ENCODE data around the gene KLHL14.

Gene KLHL14

GRCh38 chr18:32717126-32717525 is 55.7 kb downstream of the KLHL14 start:
- TF ChIP-seq SUZ12 (IDR thresholded peaks at IDR 0.05; ENCODE audit: extremely low read depth, insufficient read depth, insufficient read length) (no peak), YY1 (IDR thresholded peaks at IDR 0.05; ENCODE audit: insufficient read depth, insufficient read length) (no peak), ZNF274 (IDR thresholded peaks at IDR 0.05; ENCODE audit: low read depth, low read length) (no peak)
- H3K9me3 ChIP-seq (ENCODE audit: insufficient read depth, low read length), result no peaks in the 10 kb centered on the region
- H3K9ac ChIP-seq (ENCODE audit: insufficient read length, low read depth), result no peak overlapping the region
- H3K27me3 ChIP-seq (ENCODE audit: insufficient read depth, insufficient read length), result no peaks in the 10 kb centered on the region
- H3K36me3 ChIP-seq (ENCODE audit: insufficient read depth, insufficient read length, low read length), result no peaks in the 10 kb centered on the region
- H3K4me1 ChIP-seq (ENCODE audit: insufficient read depth, insufficient read length), result no peaks in the 10 kb centered on the region
- no peak for DNase-seq (ENCODE audit: low read depth, low spot score)
- no peak overlapping the region for H3K4me3 ChIP-seq (ENCODE audit: insufficient read length, low read depth)

DNA sequence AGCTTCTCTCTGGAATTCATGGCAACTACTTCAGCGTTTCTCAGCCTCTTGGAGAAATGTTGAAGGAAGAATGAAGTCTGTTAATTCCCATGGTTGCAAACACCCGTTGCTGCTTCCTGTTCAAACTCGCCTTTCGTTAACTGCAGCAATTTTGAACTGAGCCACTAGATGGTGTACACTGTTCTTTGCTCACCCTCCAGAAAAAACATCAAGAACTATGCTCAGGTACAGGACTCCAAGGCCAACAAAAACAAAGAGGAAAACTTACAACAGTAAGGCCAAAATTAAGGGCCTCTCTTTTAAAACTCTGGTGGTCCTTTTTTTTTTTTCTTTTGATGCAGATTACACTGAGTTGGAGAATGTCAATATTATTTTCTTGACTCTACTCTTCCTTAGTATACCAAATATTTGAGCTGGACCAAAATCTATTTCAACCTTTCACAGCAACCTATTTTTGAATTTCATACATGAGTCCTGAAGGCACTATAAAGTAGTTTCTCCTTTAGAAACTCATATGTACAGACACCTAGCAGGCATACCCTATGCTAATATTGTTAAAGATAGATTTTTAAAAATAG is 58.2 kb downstream of the KLHL14 start:
- peak; percentile 73 for DNase-seq (ENCODE audit: low read depth, low spot score)
- TF ChIP-seq SUZ12 (IDR thresholded peaks at IDR 0.05; ENCODE audit: extremely low read depth, insufficient read depth, insufficient read length), result no peak
- TF ChIP-seq YY1 (IDR thresholded peaks at IDR 0.05; ENCODE audit: insufficient read depth, insufficient read length), result no peak
- TF ChIP-seq ZNF274 (IDR thresholded peaks at IDR 0.05; ENCODE audit: low read depth, low read length), result no peak
- no peak overlapping the region for H3K9ac ChIP-seq (ENCODE audit: insufficient read length, low read depth)
- H3K27me3 ChIP-seq (ENCODE audit: insufficient read depth, insufficient read length), result no peaks in the 10 kb centered on the region
- H3K4me1 ChIP-seq (ENCODE audit: insufficient read depth, insufficient read length), result no peaks in the 10 kb centered on the region
- no peaks in the 10 kb centered on the region for H3K36me3 ChIP-seq (ENCODE audit: insufficient read depth, insufficient read length, low read length)
- no peaks in the 10 kb centered on the region for H3K9me3 ChIP-seq (ENCODE audit: insufficient read depth, low read length)
- no peak overlapping the region for H3K4me3 ChIP-seq (ENCODE audit: insufficient read length, low read depth)

DNA sequence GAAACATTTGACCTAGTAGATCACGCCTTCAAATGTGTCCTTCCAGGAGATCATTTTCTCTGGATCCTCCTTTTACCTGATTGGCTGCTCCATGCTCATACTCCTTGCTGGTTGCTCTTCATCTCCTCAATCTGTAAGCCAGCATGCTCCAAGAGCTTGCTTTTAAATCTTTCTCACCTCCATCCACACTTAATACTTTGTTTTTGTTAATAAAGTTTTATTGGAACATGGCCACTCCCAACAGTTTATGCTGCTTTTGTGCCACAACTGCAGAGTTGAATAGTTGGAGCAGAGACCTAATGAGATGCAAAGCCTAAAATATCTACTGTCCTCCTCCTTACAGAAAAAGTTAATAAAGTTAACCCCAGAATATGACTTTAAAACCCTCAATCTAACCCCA is 60.0 kb downstream of the KLHL14 start:
- TF ChIP-seq ZNF274 (IDR thresholded peaks at IDR 0.05; ENCODE audit: low read depth, low read length), result no peak
- Histone ChIP-seq H3K27me3 (ENCODE audit: insufficient read depth, insufficient read length) (no peaks in the 10 kb centered on the region), H3K36me3 (ENCODE audit: insufficient read depth, insufficient read length, low read length) (no peaks in the 10 kb centered on the region), H3K9ac (ENCODE audit: insufficient read length, low read depth) (no peak overlapping the region), H3K4me1 (ENCODE audit: insufficient read depth, insufficient read length) (no peaks in the 10 kb centered on the region), H3K9me3 (ENCODE audit: insufficient read depth, low read length) (no peaks in the 10 kb centered on the region), H3K4me3 (ENCODE audit: insufficient read length, low read depth) (no peak overlapping the region)
- no peak for DNase-seq (ENCODE audit: low read depth, low spot score)

GRCh38 chr18:32711862-32712261 is 61.0 kb downstream of the KLHL14 start:
- no peak for DNase-seq (ENCODE audit: low read depth, low spot score)
- no peaks in the 10 kb centered on the region for H3K9me3 ChIP-seq (ENCODE audit: insufficient read depth, low read length)
- no peak overlapping the region for H3K4me3 ChIP-seq (ENCODE audit: insufficient read length, low read depth)
- TF ChIP-seq ZNF274 (IDR thresholded peaks at IDR 0.05; ENCODE audit: low read depth, low read length) (no peak), SUZ12 (IDR thresholded peaks at IDR 0.05; ENCODE audit: extremely low read depth, insufficient read depth, insufficient read length) (no peak), YY1 (IDR thresholded peaks at IDR 0.05; ENCODE audit: insufficient read depth, insufficient read length) (no peak)
- no peaks in the 10 kb centered on the region for H3K4me1 ChIP-seq (ENCODE audit: insufficient read depth, insufficient read length)
- H3K27me3 ChIP-seq (ENCODE audit: insufficient read depth, insufficient read length), result no peaks in the 10 kb centered on the region
- no peak overlapping the region for H3K9ac ChIP-seq (ENCODE audit: insufficient read length, low read depth)
- no peaks in the 10 kb centered on the region for H3K36me3 ChIP-seq (ENCODE audit: insufficient read depth, insufficient read length, low read length)

DNA sequence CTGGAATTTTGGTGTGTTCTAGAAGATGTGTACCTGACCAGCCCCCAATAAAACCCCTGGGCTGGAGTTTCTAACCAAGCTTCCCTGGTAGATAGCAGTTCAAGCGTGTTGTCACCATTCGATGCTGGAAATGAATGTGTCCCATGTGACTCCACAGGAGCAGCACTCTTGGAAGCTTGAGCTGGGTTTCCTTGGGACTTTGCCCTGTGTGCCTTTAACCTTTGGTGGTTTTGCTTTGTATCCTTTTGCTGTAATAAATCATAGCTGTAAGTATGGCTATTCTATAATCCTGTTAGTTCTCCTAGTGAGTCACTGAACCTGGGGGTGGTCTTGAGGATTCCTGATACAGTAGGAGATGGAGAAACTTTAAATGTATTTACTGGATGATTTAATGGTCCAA is 65.2 kb downstream of the KLHL14 start:
- TF ChIP-seq SUZ12 (IDR thresholded peaks at IDR 0.05; ENCODE audit: extremely low read depth, insufficient read depth, insufficient read length), result no peak
- no peak for TF ChIP-seq ZNF274 (IDR thresholded peaks at IDR 0.05; ENCODE audit: low read depth, low read length)
- H3K27me3 ChIP-seq (ENCODE audit: insufficient read depth, insufficient read length), result no peaks in the 10 kb centered on the region
- DNase-seq (ENCODE audit: low read depth, low spot score), result no peak
- H3K9me3 ChIP-seq (ENCODE audit: insufficient read depth, low read length), result no peaks in the 10 kb centered on the region
- no peaks in the 10 kb centered on the region for H3K4me1 ChIP-seq (ENCODE audit: insufficient read depth, insufficient read length)
- H3K4me3 ChIP-seq (ENCODE audit: insufficient read length, low read depth), result no peak overlapping the region
- H3K36me3 ChIP-seq (ENCODE audit: insufficient read depth, insufficient read length, low read length), result no peaks in the 10 kb centered on the region
- no peak overlapping the region for H3K9ac ChIP-seq (ENCODE audit: insufficient read length, low read depth)

- H3K36me3 ChIP-seq (ENCODE audit: insufficient read depth, insufficient read length, low read length), result no peaks in the 10 kb centered on the region
- no peak overlapping the region for H3K4me3 ChIP-seq (ENCODE audit: insufficient read length, low read depth)
- no peaks in the 10 kb centered on the region for H3K9me3 ChIP-seq (ENCODE audit: insufficient read depth, low read length)
- H3K4me1 ChIP-seq (ENCODE audit: insufficient read depth, insufficient read length), result no peaks in the 10 kb centered on the region
- DNase-seq (ENCODE audit: low read depth, low spot score), result no peak
- no peaks in the 10 kb centered on the region for H3K27me3 ChIP-seq (ENCODE audit: insufficient read depth, insufficient read length)
- H3K9ac ChIP-seq (ENCODE audit: insufficient read length, low read depth), result no peak overlapping the region
- TF ChIP-seq YY1 (IDR thresholded peaks at IDR 0.05; ENCODE audit: insufficient read depth, insufficient read length) (no peak), SUZ12 (IDR thresholded peaks at IDR 0.05; ENCODE audit: extremely low read depth, insufficient read depth, insufficient read length) (no peak), ZNF274 (IDR thresholded peaks at IDR 0.05; ENCODE audit: low read depth, low read length) (no peak)
These were observed 65.7 kb downstream of the KLHL14 start for GRCh38 chr18:32707147-32707546.

DNA sequence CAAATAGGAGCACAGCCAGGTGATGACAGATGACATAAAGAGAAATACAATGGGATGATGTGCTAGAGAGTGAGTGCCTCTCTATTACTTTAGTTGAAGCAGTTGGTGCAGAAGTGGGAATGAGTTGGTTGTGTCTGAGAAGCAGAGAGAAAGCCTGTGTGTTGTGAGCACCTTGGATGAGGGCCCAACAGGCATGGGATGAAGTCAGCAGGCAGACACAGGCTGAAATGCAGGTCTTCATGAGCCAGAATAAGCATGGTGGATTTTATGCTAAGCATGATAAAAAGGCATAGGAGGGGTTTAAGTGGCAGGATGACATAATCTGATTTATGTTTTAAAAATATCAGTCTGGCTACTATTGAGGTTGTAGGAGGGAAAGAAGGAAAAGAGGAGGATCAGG is 71.5 kb downstream of the KLHL14 start:
- no peaks in the 10 kb centered on the region for H3K4me1 ChIP-seq (ENCODE audit: insufficient read depth, insufficient read length)
- DNase-seq (ENCODE audit: low read depth, low spot score), result no peak
- no peaks in the 10 kb centered on the region for H3K27me3 ChIP-seq (ENCODE audit: insufficient read depth, insufficient read length)
- H3K9me3 ChIP-seq (ENCODE audit: insufficient read depth, low read length), result no peaks in the 10 kb centered on the region
- no peak for TF ChIP-seq SUZ12 (IDR thresholded peaks at IDR 0.05; ENCODE audit: extremely low read depth, insufficient read depth, insufficient read length)
- TF ChIP-seq ZNF274 (IDR thresholded peaks at IDR 0.05; ENCODE audit: low read depth, low read length), result no peak
- no peak for TF ChIP-seq YY1 (IDR thresholded peaks at IDR 0.05; ENCODE audit: insufficient read depth, insufficient read length)
- no peak overlapping the region for H3K4me3 ChIP-seq (ENCODE audit: insufficient read length, low read depth)
- H3K9ac ChIP-seq (ENCODE audit: insufficient read length, low read depth), result no peak overlapping the region
- H3K36me3 ChIP-seq (ENCODE audit: insufficient read depth, insufficient read length, low read length), result no peaks in the 10 kb centered on the region

GRCh38 chr18:32698153-32698552 is 74.7 kb downstream of the KLHL14 start:
- Histone ChIP-seq H3K4me3 (ENCODE audit: insufficient read length, low read depth) (no peak overlapping the region), H3K36me3 (ENCODE audit: insufficient read depth, insufficient read length, low read length) (no peaks in the 10 kb centered on the region), H3K27me3 (ENCODE audit: insufficient read depth, insufficient read length) (no peaks in the 10 kb centered on the region), H3K9me3 (ENCODE audit: insufficient read depth, low read length) (no peaks in the 10 kb centered on the region), H3K9ac (ENCODE audit: insufficient read length, low read depth) (no peak overlapping the region), H3K4me1 (ENCODE audit: insufficient read depth, insufficient read length) (no peaks in the 10 kb centered on the region)
- no peak for TF ChIP-seq YY1 (IDR thresholded peaks at IDR 0.05; ENCODE audit: insufficient read depth, insufficient read length)
- TF ChIP-seq SUZ12 (IDR thresholded peaks at IDR 0.05; ENCODE audit: extremely low read depth, insufficient read depth, insufficient read length), result no peak
- no peak for TF ChIP-seq ZNF274 (IDR thresholded peaks at IDR 0.05; ENCODE audit: low read depth, low read length)
- no peak for DNase-seq (ENCODE audit: low read depth, low spot score)
